ENCODE measurements around the gene AVPR1B.
A peak's percentile ranks its signal among the peaks of the same experiment; 100 is the strongest.

Gene AVPR1B

GRCh38 chr1:206117151-206117948 is at the start of gene AVPR1B:
Gene AVPR1B (minus strand): TSS chr1:206117388. CDS start chr1:206116890, 498 bp downstream.
- peaks cover 16% of the 10 kb centered on the region for H3K27me3 ChIP-seq (replicated peaks)
- TF ChIP-seq CTCF (IDR thresholded peaks at IDR 0.05; ENCODE audit: low read depth, low read length, missing control alignments) = no peak
- DNase-seq = peak; percentile 5
- peak within 1 kb of the TSS; percentile 26 for H3K4me3 ChIP-seq (ENCODE audit: low read depth, low read length)
- no peak within 1 kb of the TSS for H3K27ac ChIP-seq
- in situ Hi-C loops (cut with HindIII; ENCODE audit: low pct_ligation_motif_present, low sequenced_read_pairs) = loop anchor here (25.0 kb wide), 3 partner anchors 130 to 330 kb away; partner anchors contain the start of gene RAB29
- H3K36me3 ChIP-seq (replicated peaks) = no peaks in the 10 kb centered on the region

GRCh38 chr1:206145771-206146290 is 28.6 kb upstream of the AVPR1B start:
- Histone ChIP-seq H3K27me3 (replicated peaks) (peaks cover 2% of the 10 kb centered on the region), H3K36me3 (replicated peaks) (no peaks in the 10 kb centered on the region), H3K4me3 (ENCODE audit: low read depth, low read length) (no peak overlapping the region), H3K27ac (no peak overlapping the region)
- DNase-seq = no peak
- in situ Hi-C loops (cut with HindIII; ENCODE audit: low pct_ligation_motif_present, low sequenced_read_pairs) = no loop called here
- TF ChIP-seq CTCF (IDR thresholded peaks at IDR 0.05; ENCODE audit: low read depth, low read length, missing control alignments) = no peak

GRCh38 chr1:206144605-206145004 is 27.4 kb upstream of the AVPR1B start:
- no peak overlapping the region for H3K27ac ChIP-seq
- no peaks in the 10 kb centered on the region for H3K36me3 ChIP-seq (replicated peaks)
- H3K27me3 ChIP-seq (replicated peaks) = peaks cover 6% of the 10 kb centered on the region
- no peak for TF ChIP-seq CTCF (IDR thresholded peaks at IDR 0.05; ENCODE audit: low read depth, low read length, missing control alignments)
- in situ Hi-C loops (cut with HindIII; ENCODE audit: low pct_ligation_motif_present, low sequenced_read_pairs) = no loop called here
- no peak for DNase-seq
- H3K4me3 ChIP-seq (ENCODE audit: low read depth, low read length) = no peak overlapping the region

GRCh38 chr1:206143537-206144172 is 26.5 kb upstream of the AVPR1B start:
- Histone ChIP-seq H3K27ac (no peak overlapping the region), H3K27me3 (replicated peaks) (peaks cover 7% of the 10 kb centered on the region), H3K4me3 (ENCODE audit: low read depth, low read length) (no peak overlapping the region), H3K36me3 (replicated peaks) (no peaks in the 10 kb centered on the region)
- TF ChIP-seq CTCF (IDR thresholded peaks at IDR 0.05; ENCODE audit: low read depth, low read length, missing control alignments) = no peak
- in situ Hi-C loops (cut with HindIII; ENCODE audit: low pct_ligation_motif_present, low sequenced_read_pairs) = no loop called here
- no peak for DNase-seq

- no peak for DNase-seq
These were observed 25.6 kb upstream of the AVPR1B start for GRCh38 chr1:206142770-206143169.

More at GRCh38 chr1:206142770-206143169, 25.6 kb upstream of the AVPR1B start:
- no peak overlapping the region for H3K27ac ChIP-seq
- H3K36me3 ChIP-seq (replicated peaks) = no peaks in the 10 kb centered on the region
- H3K27me3 ChIP-seq (replicated peaks) = peaks cover 7% of the 10 kb centered on the region
- no peak overlapping the region for H3K4me3 ChIP-seq (ENCODE audit: low read depth, low read length)
- in situ Hi-C loops (cut with HindIII; ENCODE audit: low pct_ligation_motif_present, low sequenced_read_pairs) = no loop called here
- no peak for TF ChIP-seq CTCF (IDR thresholded peaks at IDR 0.05; ENCODE audit: low read depth, low read length, missing control alignments)

Data from brain microvascular endothelial cell (primary cell).